Posterior vena cava (tissue), 2 donors: ENCODE measurements around the gene GPR17. TPM values are rescaled to one million over a fixed set of nuclear protein-coding genes. Genes with fewer than 3 reads are reported as not detected.

ENCODE experiments used
- DNase-seq: peaks from one replicate; pipeline ENCODE4 v3.0.0-alpha.2; 2020; ENCODE audit warnings: low spot score
- intact Hi-C, 2 donors: fragments of 100-400 bp; cut with DNase I; formaldehyde crosslinking; loops; one replicate each; pipeline versions ENCODE4 v1.14.1 to v1.14.2; 2022 to 2023
- total RNA-seq, 2 donors: library from RNA; stranded (reverse); fragmentation: NEBNext Ultra II Directional; extraction: Animal tissue kit (Norgen Biotek cat#: 25700); gene quantifications; one replicate each; pipeline ENCODE4 v1.2.1, GENCODE V29; 2021
- donor health status: DM: yes; HTN: yes; CAD: no.
- donor health status: DM: yes; HTN: yes; CAD: no.

GPR17 gene
- total RNA-seq, 2 donors from 2014 or later = 0.10 TPM; not detected in 1

GRCh38 chr2:127649100-127649611 is 3.2 kb downstream of the GPR17 start:
- peak; percentile 81 for DNase-seq
- intact Hi-C loops = loop anchor here in 1 of 2 donors (5.0 kb wide), 1 partner anchor 48 kb away; no protein-coding TSS in a partner anchor

- DNase-seq = peak; percentile 95
- intact Hi-C loops = loop anchor here in 1 of 2 donors (5.0 kb wide), 1 partner anchor 48 kb away; no protein-coding TSS in a partner anchor
These were observed 3.7 kb downstream of the GPR17 start for GRCh38 chr2:127649684-127650040.

- intact Hi-C loops = no loop called here
- DNase-seq = peak; percentile 76
These were observed 4.3 kb downstream of the GPR17 start for GRCh38 chr2:127650041-127650784.

DNA sequence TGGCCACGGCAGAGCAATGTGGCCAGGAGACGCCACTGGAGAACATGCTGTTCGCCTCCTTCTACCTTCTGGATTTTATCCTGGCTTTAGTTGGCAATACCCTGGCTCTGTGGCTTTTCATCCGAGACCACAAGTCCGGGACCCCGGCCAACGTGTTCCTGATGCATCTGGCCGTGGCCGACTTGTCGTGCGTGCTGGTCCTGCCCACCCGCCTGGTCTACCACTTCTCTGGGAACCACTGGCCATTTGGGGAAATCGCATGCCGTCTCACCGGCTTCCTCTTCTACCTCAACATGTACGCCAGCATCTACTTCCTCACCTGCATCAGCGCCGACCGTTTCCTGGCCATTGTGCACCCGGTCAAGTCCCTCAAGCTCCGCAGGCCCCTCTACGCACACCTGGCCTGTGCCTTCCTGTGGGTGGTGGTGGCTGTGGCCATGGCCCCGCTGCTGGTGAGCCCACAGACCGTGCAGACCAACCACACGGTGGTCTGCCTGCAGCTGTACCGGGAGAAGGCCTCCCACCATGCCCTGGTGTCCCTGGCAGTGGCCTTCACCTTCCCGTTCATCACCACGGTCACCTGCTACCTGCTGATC is 4.9 kb downstream of the GPR17 start:
- intact Hi-C loops = no loop called here
- peak; percentile 81 for DNase-seq

DNA sequence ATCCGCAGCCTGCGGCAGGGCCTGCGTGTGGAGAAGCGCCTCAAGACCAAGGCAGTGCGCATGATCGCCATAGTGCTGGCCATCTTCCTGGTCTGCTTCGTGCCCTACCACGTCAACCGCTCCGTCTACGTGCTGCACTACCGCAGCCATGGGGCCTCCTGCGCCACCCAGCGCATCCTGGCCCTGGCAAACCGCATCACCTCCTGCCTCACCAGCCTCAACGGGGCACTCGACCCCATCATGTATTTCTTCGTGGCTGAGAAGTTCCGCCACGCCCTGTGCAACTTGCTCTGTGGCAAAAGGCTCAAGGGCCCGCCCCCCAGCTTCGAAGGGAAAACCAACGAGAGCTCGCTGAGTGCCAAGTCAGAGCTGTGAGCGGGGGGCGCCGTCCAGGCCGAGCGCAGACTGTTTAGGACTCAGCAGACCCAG is 5.4 kb downstream of the GPR17 start:
- intact Hi-C loops = no loop called here
- peak; percentile 80 for DNase-seq

DNA sequence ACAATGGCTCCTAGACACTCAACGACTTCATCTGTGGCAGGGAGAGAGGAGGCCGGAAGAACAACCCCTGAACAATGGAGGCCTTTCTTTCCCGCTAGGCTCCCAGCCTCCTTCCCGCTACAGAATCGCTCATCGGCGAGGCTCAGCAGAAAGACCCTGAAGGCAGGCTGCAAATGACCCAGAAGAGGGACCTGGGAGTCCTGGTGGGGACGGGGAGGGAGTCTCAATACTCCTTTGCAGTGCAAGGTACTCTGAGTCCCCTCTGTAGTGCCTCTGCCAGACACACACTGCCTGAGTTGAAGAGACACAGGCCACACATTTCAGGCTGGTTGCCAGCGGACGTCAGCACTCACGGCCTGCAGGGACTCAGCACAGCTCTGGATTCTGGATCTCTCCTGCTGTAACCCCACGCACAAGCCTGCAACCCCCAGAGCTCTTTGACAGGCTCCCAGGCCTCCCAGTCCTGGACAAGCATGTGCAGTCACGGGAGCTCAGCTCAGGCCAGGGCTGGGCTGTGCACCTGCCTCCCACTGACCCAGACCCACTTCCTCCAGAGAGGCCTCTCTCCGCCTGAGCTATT is 6.1 kb downstream of the GPR17 start:
- intact Hi-C loops = no loop called here
- DNase-seq = peak; percentile 84

- intact Hi-C loops = no loop called here
- DNase-seq = peak; percentile 73
These were observed 6.9 kb downstream of the GPR17 start for GRCh38 chr2:127652786-127653357.

DNA sequence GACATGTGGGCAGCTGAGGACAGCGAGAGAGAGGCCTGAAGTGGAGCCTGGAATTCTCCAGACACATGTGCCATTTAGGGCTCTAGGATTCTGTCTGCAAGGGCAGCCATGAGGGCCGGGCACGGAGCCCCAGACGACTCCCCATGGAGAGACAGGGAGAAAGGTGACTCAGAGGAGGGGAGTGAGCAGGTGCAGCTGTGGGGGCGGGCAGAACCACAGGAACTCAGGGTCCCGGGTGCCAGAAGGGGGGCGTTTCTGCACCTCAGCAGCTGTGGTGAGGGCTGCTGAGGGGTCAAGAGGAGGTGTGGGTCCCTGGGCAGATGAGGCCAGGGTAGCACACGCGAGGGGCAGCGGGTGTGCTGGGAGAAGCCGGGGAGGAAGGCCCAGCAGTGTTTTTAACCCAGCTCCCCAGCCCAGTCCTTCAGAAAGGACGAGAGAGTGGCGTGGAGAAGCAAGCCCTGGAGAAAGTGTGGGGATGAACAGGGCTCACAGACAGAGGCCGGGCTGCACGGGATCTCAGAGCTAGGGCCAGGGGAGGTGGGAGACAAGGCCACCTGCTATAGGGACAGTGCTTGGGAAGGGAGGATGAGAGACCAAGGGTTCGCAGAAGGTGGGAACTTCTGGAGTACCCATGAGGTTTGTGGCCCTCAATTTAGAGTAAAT is 7.6 kb downstream of the GPR17 start:
- peak; percentile 71 for DNase-seq
- intact Hi-C loops = no loop called here

DNA sequence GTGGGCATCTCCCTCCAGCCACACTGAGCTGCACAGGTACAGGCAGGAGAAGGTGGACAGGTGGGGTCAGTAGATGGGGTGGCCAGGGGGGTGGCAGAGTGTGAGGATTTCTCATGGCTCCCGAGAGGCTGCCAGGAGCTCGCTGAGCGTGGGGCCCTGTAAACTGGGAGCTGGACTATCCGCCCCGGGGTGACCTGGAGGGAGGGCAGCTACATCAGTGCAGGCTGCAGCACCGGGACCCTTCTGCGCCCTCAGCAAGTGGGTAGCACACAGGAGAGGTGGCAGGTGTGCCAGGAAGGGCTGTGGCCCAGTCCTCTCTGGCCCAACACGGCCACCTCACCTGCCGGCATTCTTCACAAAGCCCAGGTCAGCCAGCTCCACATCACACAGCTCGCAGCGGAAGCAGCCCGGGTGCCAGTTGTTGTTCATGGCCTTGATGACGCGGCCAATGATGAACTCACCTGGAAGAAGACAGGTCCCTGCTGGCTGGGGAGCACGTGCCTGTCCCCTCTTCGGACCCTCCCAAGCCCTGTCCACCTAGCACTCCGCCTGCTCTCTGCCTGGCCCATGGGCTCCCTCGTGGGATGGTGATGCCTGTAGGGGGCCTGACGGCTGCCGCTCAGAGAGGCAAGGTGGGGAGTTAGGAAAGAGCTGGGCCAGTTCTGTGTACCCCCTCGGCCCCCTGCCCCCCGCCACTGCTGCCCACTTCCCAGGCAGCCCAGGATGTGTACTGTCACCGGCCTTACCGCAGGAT is 8.3 kb downstream of the GPR17 start:
- intact Hi-C loops = no loop called here
- DNase-seq = peak; percentile 76

- DNase-seq = no peak
- intact Hi-C loops = no loop called here
These were observed 8.9 kb downstream of the GPR17 start for GRCh38 chr2:127654838-127655175.

- intact Hi-C loops = no loop called here
- peak; percentile 64 for DNase-seq
These were observed 9.5 kb downstream of the GPR17 start for GRCh38 chr2:127655209-127656073.

GRCh38 chr2:127656569-127657231 is 10.7 kb downstream of the GPR17 start:
- peak; percentile 50 for DNase-seq
- intact Hi-C loops = no loop called here

GRCh38 chr2:127657232-127657595 is 11.3 kb downstream of the GPR17 start:
- DNase-seq = peak; percentile 81
- intact Hi-C loops = no loop called here

- intact Hi-C loops = no loop called here
- peak; percentile 44 for DNase-seq
These were observed 12.2 kb downstream of the GPR17 start for GRCh38 chr2:127658146-127658545.

DNA sequence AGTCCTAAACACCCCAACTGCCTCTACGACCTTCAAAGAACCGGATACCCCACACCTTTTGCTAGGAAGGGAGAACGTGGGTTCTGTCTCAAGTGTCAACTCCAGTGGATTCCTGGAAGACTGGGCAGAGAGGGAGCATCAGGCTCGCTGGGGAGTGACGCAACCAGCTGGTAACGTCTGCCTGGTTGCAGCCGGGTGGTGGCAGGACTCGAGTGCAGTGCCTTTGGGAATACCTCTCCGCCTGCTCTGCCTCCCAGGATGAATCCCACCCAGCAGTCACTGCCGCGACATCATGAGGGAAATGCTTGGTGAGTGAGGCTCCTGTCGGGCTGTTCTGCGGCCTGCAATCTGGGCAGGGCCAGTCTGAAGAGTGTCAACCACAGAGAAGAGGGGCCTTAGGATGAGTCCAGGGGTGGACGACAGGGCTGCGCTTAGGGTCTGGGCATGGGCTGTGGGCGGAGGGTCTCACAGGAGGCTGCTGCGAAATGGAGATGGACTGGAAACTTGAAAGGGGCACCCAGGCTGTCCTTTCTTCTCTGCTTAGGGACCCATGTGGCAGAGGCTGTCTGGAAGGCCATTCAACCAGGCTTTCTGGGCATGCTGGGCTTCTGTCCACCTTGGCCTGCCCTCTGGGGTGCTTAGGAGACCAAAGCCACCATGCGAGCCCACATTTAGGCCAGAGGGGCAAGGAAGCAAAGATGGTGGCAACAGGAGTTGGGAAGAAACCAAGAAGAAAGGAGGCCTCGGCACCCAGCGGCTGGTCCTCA is 12.9 kb downstream of the GPR17 start:
- peak; percentile 70 for DNase-seq
- intact Hi-C loops = no loop called here

DNA sequence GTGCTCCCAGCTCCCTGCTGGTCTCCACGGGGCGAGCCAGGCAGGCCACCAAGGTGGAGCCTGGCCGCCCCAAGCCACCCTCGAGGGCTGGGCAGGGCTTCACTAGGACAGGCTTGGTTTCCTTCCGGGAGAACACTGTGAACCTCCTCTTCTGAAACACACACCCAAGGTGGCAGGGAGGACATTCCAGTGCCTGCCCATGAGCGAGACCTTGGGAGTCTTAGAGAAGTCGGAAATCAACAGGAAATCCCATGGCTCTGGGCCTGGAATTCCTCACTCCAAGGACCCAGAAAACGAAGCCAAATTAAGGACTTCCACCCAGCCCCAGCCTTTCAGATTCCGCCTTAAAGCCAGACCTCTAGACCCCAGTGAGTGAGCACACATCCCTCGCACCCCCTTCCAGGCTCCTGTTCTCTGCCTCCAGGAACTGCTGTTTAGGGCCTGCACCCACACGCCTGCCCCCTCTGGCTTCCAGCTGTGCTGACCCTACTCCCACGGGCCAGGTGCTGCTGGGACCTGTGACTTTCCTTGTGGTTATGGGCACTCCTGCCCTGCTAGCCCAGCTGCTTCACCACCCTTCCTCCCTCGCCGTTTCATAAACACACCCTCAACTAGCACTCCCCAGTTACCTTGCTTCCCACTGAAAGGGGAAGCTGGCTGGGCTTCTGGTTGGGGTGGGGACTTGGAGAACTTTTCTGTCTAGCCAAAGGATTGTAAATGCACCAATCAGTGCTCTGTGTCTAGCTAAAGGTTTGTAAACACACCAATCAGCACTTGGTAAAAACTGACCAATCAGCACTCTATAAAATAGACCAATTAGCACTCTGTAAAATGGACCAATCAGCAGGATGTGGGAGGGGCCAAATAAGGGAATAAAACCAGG is 13.7 kb downstream of the GPR17 start:
- peak; percentile 82 for DNase-seq
- intact Hi-C loops = no loop called here
